Loucy (cell line): ENCODE data around the gene ACTA2.

Experiments
- H2AFZ ChIP-seq: fragments of 200-600 bp; sonication (generic); 2 replicates; pipeline ENCODE4 v1.6.0; 2016; ENCODE audit warnings: antibody characterized with exemption, mild to moderate bottlenecking, low read length, moderate library complexity
- H3F3A ChIP-seq: fragments of 200-600 bp; 2 replicates; pipeline ENCODE4 v1.6.0; 2016; ENCODE audit warnings: antibody characterized with exemption, low read depth, mild to moderate bottlenecking
- H3K27me3 ChIP-seq: fragments of 200-600 bp; sonication (generic); 2 replicates; pipeline ENCODE4 v1.6.1; 2014; ENCODE audit warnings: low read length, mild to moderate bottlenecking; ENCODE audit not compliant: insufficient read depth, poor library complexity, severe bottlenecking
- H3K36me3 ChIP-seq: fragments of 200-600 bp; sonication (generic); 2 replicates; pipeline ENCODE4 v1.6.1; 2016; ENCODE audit warnings: low read length; ENCODE audit not compliant: insufficient read depth
- H3K4me1 ChIP-seq: fragments of 200-600 bp; sonication (generic); 2 replicates; pipeline ENCODE4 v1.5.1; 2014; ENCODE audit warnings: low read length, mild to moderate bottlenecking; ENCODE audit not compliant: insufficient read depth, poor library complexity, severe bottlenecking
- H3K4me2 ChIP-seq: fragments of 200-600 bp; sonication (generic); 2 replicates; pipeline ENCODE4 v1.6.0; 2014; ENCODE audit warnings: antibody characterized with exemption, low read length, low read depth, mild to moderate bottlenecking; ENCODE audit not compliant: poor library complexity, severe bottlenecking
- H3K4me3 ChIP-seq: fragments of 200-600 bp; sonication (generic); 2 replicates; pipeline ENCODE4 v1.5.1; 2014; ENCODE audit warnings: low read length, mild to moderate bottlenecking, mixed read lengths; ENCODE audit not compliant: poor library complexity, severe bottlenecking
- H3K79me2 ChIP-seq: fragments of 200-600 bp; sonication (generic); 2 replicates; pipeline ENCODE4 v1.6.1; 2014; ENCODE audit warnings: low read length; ENCODE audit not compliant: insufficient read depth
- H3K9ac ChIP-seq: fragments of 200-600 bp; sonication (generic); 2 replicates; pipeline ENCODE4 v1.6.0; 2014; ENCODE audit warnings: mild to moderate bottlenecking, low read depth, low read length, moderate library complexity; ENCODE audit not compliant: poor library complexity, severe bottlenecking
- H3K9me2 ChIP-seq: fragments of 200-600 bp; sonication (generic); replicated peaks from 2 replicates; pipeline ENCODE4 v1.6.1; 2016; ENCODE audit warnings: low read depth, low read length, mixed read lengths
- H3K9me3 ChIP-seq: fragments of 200-600 bp; sonication (generic); 2 replicates; pipeline ENCODE4 v1.6.1; 2014; ENCODE audit warnings: mild to moderate bottlenecking, antibody characterized with exemption, low read length, low read depth; ENCODE audit not compliant: insufficient read depth
- H4K20me1 ChIP-seq: fragments of 200-600 bp; sonication (generic); 2 replicates; pipeline ENCODE4 v1.6.0; 2014; ENCODE audit warnings: antibody characterized with exemption, low read length, mild to moderate bottlenecking; ENCODE audit not compliant: insufficient read depth, poor library complexity, severe bottlenecking
- CTCF ChIP-seq: fragments of 200-600 bp; sonication (generic); conservative IDR thresholded peaks from 2 replicates; pipeline ENCODE4 v1.5.1; 2014; ENCODE audit warnings: mild to moderate bottlenecking, antibody characterized with exemption, low read length
- EZH2phosphoT487 ChIP-seq: fragments of 200-600 bp; IDR thresholded peaks from 2 replicates; pipeline ENCODE4 v1.6.1; 2018; ENCODE audit warnings: antibody characterized with exemption, mild to moderate bottlenecking, moderate library complexity, borderline replicate concordance

ACTA2 gene

GRCh38 chr10:88983206-88983605 is 30.6 kb upstream of the ACTA2 start:
- H3K4me3 ChIP-seq = no peak overlapping the region
- no peaks in the 10 kb centered on the region for H3K36me3 ChIP-seq
- H3K79me2 ChIP-seq = no peaks in the 10 kb centered on the region
- no peak overlapping the region for H3K4me2 ChIP-seq
- no peak overlapping the region for H2AFZ ChIP-seq
- TF ChIP-seq EZH2phosphoT487 (no peak), CTCF (no peak)
- peaks cover 37% of the 10 kb centered on the region for H3K4me1 ChIP-seq
- 0 out of 2 replicates have a peak, but pooled peaks cover 7% of the 10 kb centered on the region for H3F3A ChIP-seq
- no peak overlapping the region for H3K9ac ChIP-seq
- no peaks in the 10 kb centered on the region for H3K9me2 ChIP-seq
- H4K20me1 ChIP-seq = no peaks in the 10 kb centered on the region
- no peaks in the 10 kb centered on the region for H3K27me3 ChIP-seq
- H3K9me3 ChIP-seq = no peaks in the 10 kb centered on the region

- H3K9me2 ChIP-seq = no peaks in the 10 kb centered on the region
- H3K4me1 ChIP-seq = peaks cover 28% of the 10 kb centered on the region
- 0 out of 2 replicates have a peak, but pooled peaks cover 2% of the 10 kb centered on the region for H3F3A ChIP-seq
- no peak overlapping the region for H2AFZ ChIP-seq
- H4K20me1 ChIP-seq = no peaks in the 10 kb centered on the region
- H3K4me3 ChIP-seq = no peak overlapping the region
- no peaks in the 10 kb centered on the region for H3K9me3 ChIP-seq
- no peak overlapping the region for H3K4me2 ChIP-seq
- no peaks in the 10 kb centered on the region for H3K27me3 ChIP-seq
- H3K36me3 ChIP-seq = no peaks in the 10 kb centered on the region
- no peak overlapping the region for H3K9ac ChIP-seq
- H3K79me2 ChIP-seq = no peaks in the 10 kb centered on the region
- TF ChIP-seq EZH2phosphoT487 (no peak), CTCF (no peak)
Measured at GRCh38 chr10:88982366-88982765, 29.8 kb upstream of the ACTA2 start.

- no peaks in the 10 kb centered on the region for H3K9me2 ChIP-seq
- H3K9me3 ChIP-seq = no peaks in the 10 kb centered on the region
- no peak overlapping the region for H3K4me3 ChIP-seq
- H3K4me1 ChIP-seq = peaks cover 21% of the 10 kb centered on the region
- H3F3A ChIP-seq = no peaks in the 10 kb centered on the region
- no peaks in the 10 kb centered on the region for H3K79me2 ChIP-seq
- no peak overlapping the region for H3K9ac ChIP-seq
- no peak overlapping the region for H2AFZ ChIP-seq
- no peak overlapping the region for H3K4me2 ChIP-seq
- no peaks in the 10 kb centered on the region for H4K20me1 ChIP-seq
- no peak for TF ChIP-seq EZH2phosphoT487
- TF ChIP-seq CTCF = no peak
- H3K27me3 ChIP-seq = no peaks in the 10 kb centered on the region
- no peaks in the 10 kb centered on the region for H3K36me3 ChIP-seq
Measured at GRCh38 chr10:88981435-88981834, 28.9 kb upstream of the ACTA2 start.
